ENCODE data around the gene GNAI1. TPM values are rescaled to one million over a fixed set of nuclear protein-coding genes. Genes with fewer than 3 reads are reported as not detected.

GNAI1 gene
- total and polyA plus RNA-seq, 5 donors from 2014 or later = 0.27 to 1.6 (median 1.1) TPM; not detected in 1

- Histone ChIP-seq H3K36me3 (ENCODE audit: control insufficient read depth, insufficient read depth, low read length) (no peaks in the 10 kb centered on the region), H3K27ac (ENCODE audit: insufficient read depth, low read length, poor library complexity, severe bottlenecking) (no peak overlapping the region), H3K9me3 (ENCODE audit: control insufficient read depth in 2 of 2, low read length in 2 of 2) (no peaks in the 10 kb centered on the region), H3K27me3 (ENCODE audit: control insufficient read depth, insufficient read depth, low read length) (no peaks in the 10 kb centered on the region), H3K4me3 (ENCODE audit: low read depth, low read length) (no peak overlapping the region), H3K4me1 (ENCODE audit: control insufficient read depth, insufficient read depth, low read length, poor library complexity, severe bottlenecking) (no peaks in the 10 kb centered on the region)
- Mint-ChIP-seq H3K27ac (no peak overlapping the region), H3K36me3 (no peaks in the 10 kb centered on the region), H3K9me3 (peaks cover 0 to 10% (median 2%) of the 10 kb centered on the region in 7 donors), H3K4me3 (no peak overlapping the region), H3K27me3 (no peaks in the 10 kb centered on the region), H3K4me1 (no peaks in the 10 kb centered on the region)
- DNase-seq (no peak), ATAC-seq (ENCODE audit: low read depth in 2 of 2) (no peak)
These were observed 36.9 kb upstream of the GNAI1 start for GRCh38 chr7:80097756-80098155.

DNA sequence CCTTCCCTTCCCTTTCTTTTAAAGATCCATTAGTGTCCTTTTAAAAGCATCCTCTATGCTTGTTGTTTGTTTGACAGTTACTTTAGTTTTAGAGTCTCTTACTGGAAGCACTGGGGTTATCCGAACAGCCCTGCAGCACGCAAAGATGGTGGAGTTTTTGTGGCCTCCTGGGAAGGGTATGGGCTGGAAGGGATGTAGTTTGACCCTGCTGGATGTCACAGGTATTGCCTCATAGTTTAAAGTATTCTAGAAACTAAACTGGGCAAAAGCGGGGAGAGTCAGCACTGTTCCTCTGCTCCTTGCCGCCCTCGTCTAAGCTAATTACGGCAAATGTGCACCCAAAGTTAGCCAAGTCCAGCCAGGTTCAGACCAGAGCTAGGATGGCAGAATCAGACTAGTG is 35.8 kb upstream of the GNAI1 start:
- no peak for ATAC-seq (ENCODE audit: low read depth in 2 of 2)
- H3K27me3 Mint-ChIP-seq = no peaks in the 10 kb centered on the region

DNA sequence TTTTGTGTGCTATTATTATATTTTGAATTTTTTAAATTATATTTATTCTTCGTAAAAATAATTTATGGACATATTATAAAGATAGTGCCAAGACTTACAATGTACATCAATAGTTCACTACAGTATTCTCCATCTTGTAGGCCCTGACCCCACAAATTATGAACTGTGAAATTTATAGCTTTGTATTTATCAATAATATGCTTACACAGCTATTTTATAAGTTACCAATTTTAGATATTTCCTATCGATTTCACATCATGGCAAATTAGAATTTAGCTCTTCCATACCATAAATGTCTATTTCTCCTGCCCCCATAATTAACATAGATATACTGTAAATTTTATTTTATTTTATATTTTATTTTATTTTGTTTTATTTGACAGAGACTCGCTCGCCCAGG is 34.4 kb upstream of the GNAI1 start:
- Mint-ChIP-seq H3K4me3 (no peak overlapping the region), H3K4me1 (no peaks in the 10 kb centered on the region), H3K27ac (no peak overlapping the region), H3K36me3 (no peaks in the 10 kb centered on the region), H3K27me3 (no peaks in the 10 kb centered on the region), H3K9me3 (peaks cover 0 to 5% (median 2%) of the 10 kb centered on the region in 7 donors)
- Histone ChIP-seq H3K9me3 (ENCODE audit: control insufficient read depth in 2 of 2, low read length in 2 of 2) (no peaks in the 10 kb centered on the region), H3K27me3 (ENCODE audit: control insufficient read depth, insufficient read depth, low read length) (no peaks in the 10 kb centered on the region), H3K36me3 (ENCODE audit: control insufficient read depth, insufficient read depth, low read length) (no peaks in the 10 kb centered on the region), H3K4me3 (ENCODE audit: low read depth, low read length) (no peak overlapping the region), H3K27ac (ENCODE audit: insufficient read depth, low read length, poor library complexity, severe bottlenecking) (no peak overlapping the region), H3K4me1 (ENCODE audit: control insufficient read depth, insufficient read depth, low read length, poor library complexity, severe bottlenecking) (no peaks in the 10 kb centered on the region)
- DNase-seq (no peak), ATAC-seq (ENCODE audit: low read depth in 2 of 2) (no peak)

More for the DNA sequence above, 35.8 kb upstream of the GNAI1 start:
- Histone ChIP-seq H3K27ac (ENCODE audit: insufficient read depth, low read length, poor library complexity, severe bottlenecking) (no peak overlapping the region), H3K4me3 (ENCODE audit: low read depth, low read length) (no peak overlapping the region), H3K4me1 (ENCODE audit: control insufficient read depth, insufficient read depth, low read length, poor library complexity, severe bottlenecking) (no peaks in the 10 kb centered on the region), H3K27me3 (ENCODE audit: control insufficient read depth, insufficient read depth, low read length) (no peaks in the 10 kb centered on the region), H3K9me3 (ENCODE audit: control insufficient read depth in 2 of 2, low read length in 2 of 2) (no peaks in the 10 kb centered on the region), H3K36me3 (ENCODE audit: control insufficient read depth, insufficient read depth, low read length) (no peaks in the 10 kb centered on the region)
- Mint-ChIP-seq H3K36me3 (no peaks in the 10 kb centered on the region), H3K9me3 (peaks cover 0 to 10% (median 2%) of the 10 kb centered on the region in 7 donors), H3K27ac (no peak overlapping the region), H3K4me1 (no peaks in the 10 kb centered on the region), H3K4me3 (no peak overlapping the region)
- no peak for DNase-seq

DNA sequence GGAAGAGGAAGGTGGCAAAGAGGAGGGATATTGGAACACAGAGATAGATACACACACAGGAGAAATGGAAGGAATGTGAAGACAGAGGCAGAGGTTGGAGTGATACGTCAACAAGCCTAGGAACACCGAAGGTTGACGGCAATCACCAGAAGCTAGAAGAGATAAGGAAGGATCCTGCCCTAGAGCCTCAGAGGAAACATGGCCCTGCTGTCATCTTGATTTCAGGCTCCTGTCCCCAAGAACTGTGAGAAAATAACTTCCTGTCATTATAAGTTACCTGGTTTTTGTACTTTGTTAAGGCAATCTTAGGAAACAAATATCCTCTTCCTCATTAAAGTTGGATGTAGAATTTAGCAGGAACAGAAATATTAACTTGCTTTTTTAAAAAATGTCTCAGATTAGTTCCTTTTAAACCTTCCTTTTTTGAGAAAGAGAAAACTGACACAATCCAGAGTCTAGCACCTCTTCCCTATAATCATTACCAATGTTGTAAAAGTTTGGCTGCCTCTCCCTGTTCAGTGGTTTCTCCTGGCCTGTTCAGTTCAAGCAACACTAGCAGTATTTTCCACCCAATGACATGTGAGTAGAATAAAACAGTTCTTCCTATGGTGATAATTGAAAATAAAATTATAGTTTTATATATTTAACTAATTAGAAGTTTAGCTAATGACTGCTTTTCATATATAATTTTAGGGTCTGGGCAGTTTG is 28.8 kb upstream of the GNAI1 start:
- DNase-seq (no peak), ATAC-seq (ENCODE audit: low read depth in 2 of 2) (no peak)
- no peaks in the 10 kb centered on the region for H3K4me1 ChIP-seq (ENCODE audit: control insufficient read depth, insufficient read depth, low read length, poor library complexity, severe bottlenecking)
- Mint-ChIP-seq H3K9me3 (peaks cover 0 to 8% (median 3%) of the 10 kb centered on the region in 7 donors), H3K4me1 (peaks cover 0 to 11% (median 1%) of the 10 kb centered on the region in 4 donors), H3K4me3 (no peak overlapping the region), H3K36me3 (no peaks in the 10 kb centered on the region), H3K27ac (no peak overlapping the region), H3K27me3 (no peaks in the 10 kb centered on the region)
- H3K27me3 ChIP-seq (ENCODE audit: control insufficient read depth, insufficient read depth, low read length) = no peaks in the 10 kb centered on the region
- no peak overlapping the region for H3K4me3 ChIP-seq (ENCODE audit: low read depth, low read length)
- H3K27ac ChIP-seq (ENCODE audit: insufficient read depth, low read length, poor library complexity, severe bottlenecking) = no peak overlapping the region
- no peaks in the 10 kb centered on the region for H3K9me3 ChIP-seq (ENCODE audit: control insufficient read depth in 2 of 2, low read length in 2 of 2)
- H3K36me3 ChIP-seq (ENCODE audit: control insufficient read depth, insufficient read depth, low read length) = no peaks in the 10 kb centered on the region

GRCh38 chr7:80106498-80107113 is 28.0 kb upstream of the GNAI1 start:
- H3K36me3 ChIP-seq (ENCODE audit: control insufficient read depth, insufficient read depth, low read length) = no peaks in the 10 kb centered on the region
- Mint-ChIP-seq H3K4me3 (peak overlapping the region in 1 of 4 donors; percentile 44), H3K27me3 (no peaks in the 10 kb centered on the region), H3K9me3 (peaks cover 0 to 10% (median 3%) of the 10 kb centered on the region in 7 donors), H3K36me3 (no peaks in the 10 kb centered on the region), H3K27ac (peak overlapping the region in 1 of 3 donors; percentile 5), H3K4me1 (peaks cover 0 to 11% (median 1%) of the 10 kb centered on the region in 4 donors)
- H3K9me3 ChIP-seq (ENCODE audit: control insufficient read depth in 2 of 2, low read length in 2 of 2) = no peaks in the 10 kb centered on the region
- no peaks in the 10 kb centered on the region for H3K4me1 ChIP-seq (ENCODE audit: control insufficient read depth, insufficient read depth, low read length, poor library complexity, severe bottlenecking)
- ATAC-seq (ENCODE audit: low read depth in 2 of 2) (no peak), DNase-seq (no peak)
- no peak overlapping the region for H3K27ac ChIP-seq (ENCODE audit: insufficient read depth, low read length, poor library complexity, severe bottlenecking)
- no peak overlapping the region for H3K4me3 ChIP-seq (ENCODE audit: low read depth, low read length)
- no peaks in the 10 kb centered on the region for H3K27me3 ChIP-seq (ENCODE audit: control insufficient read depth, insufficient read depth, low read length)

GRCh38 chr7:80107278-80107677 is 27.4 kb upstream of the GNAI1 start:
- H3K4me1 ChIP-seq (ENCODE audit: control insufficient read depth, insufficient read depth, low read length, poor library complexity, severe bottlenecking) = no peaks in the 10 kb centered on the region
- H3K4me3 ChIP-seq (ENCODE audit: low read depth, low read length) = no peak overlapping the region
- H3K4me3 Mint-ChIP-seq = no peak overlapping the region
- no peaks in the 10 kb centered on the region for H3K9me3 ChIP-seq (ENCODE audit: control insufficient read depth in 2 of 2, low read length in 2 of 2)
- DNase-seq (peak in 1 of 3 donors; percentile 5), ATAC-seq (ENCODE audit: low read depth in 2 of 2) (no peak)
- H3K36me3 ChIP-seq (ENCODE audit: control insufficient read depth, insufficient read depth, low read length) = no peaks in the 10 kb centered on the region
- peaks cover 0 to 11% (median 1%) of the 10 kb centered on the region in 4 donors for H3K4me1 Mint-ChIP-seq
- peaks cover 0 to 10% (median 3%) of the 10 kb centered on the region in 7 donors for H3K9me3 Mint-ChIP-seq
- H3K27me3 Mint-ChIP-seq = no peaks in the 10 kb centered on the region
- H3K27ac Mint-ChIP-seq = no peak overlapping the region
- no peaks in the 10 kb centered on the region for H3K36me3 Mint-ChIP-seq
- H3K27ac ChIP-seq (ENCODE audit: insufficient read depth, low read length, poor library complexity, severe bottlenecking) = no peak overlapping the region
- H3K27me3 ChIP-seq (ENCODE audit: control insufficient read depth, insufficient read depth, low read length) = no peaks in the 10 kb centered on the region

DNA sequence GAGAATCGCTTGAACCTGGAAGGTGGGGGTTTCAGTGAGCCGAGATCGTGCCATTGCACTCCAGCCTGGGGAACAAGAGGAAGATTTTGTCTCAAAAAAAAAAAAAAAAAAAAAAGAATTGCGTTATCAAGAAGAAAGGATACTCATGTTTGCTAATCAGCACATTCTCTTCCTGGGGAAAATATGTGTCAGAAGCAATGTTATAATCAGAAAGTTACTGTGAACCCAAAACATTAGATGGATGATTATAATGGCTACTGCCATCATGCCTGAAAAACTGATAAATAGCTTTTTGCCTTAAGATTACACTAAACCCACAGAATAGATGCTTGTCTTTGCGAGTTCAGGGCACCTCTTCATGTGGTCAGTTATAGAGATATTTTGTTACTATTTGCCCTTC is 24.3 kb upstream of the GNAI1 start:
- no peaks in the 10 kb centered on the region for H3K36me3 ChIP-seq (ENCODE audit: control insufficient read depth, insufficient read depth, low read length)
- no peaks in the 10 kb centered on the region for H3K27me3 ChIP-seq (ENCODE audit: control insufficient read depth, insufficient read depth, low read length)
- Mint-ChIP-seq H3K27me3 (no peaks in the 10 kb centered on the region), H3K27ac (no peak overlapping the region), H3K36me3 (no peaks in the 10 kb centered on the region), H3K4me3 (no peak overlapping the region), H3K4me1 (peaks cover 0 to 11% (median 1%) of the 10 kb centered on the region in 4 donors), H3K9me3 (peaks cover 0 to 8% (median 2%) of the 10 kb centered on the region in 7 donors)
- no peaks in the 10 kb centered on the region for H3K9me3 ChIP-seq (ENCODE audit: control insufficient read depth in 2 of 2, low read length in 2 of 2)
- DNase-seq (no peak), ATAC-seq (ENCODE audit: low read depth in 2 of 2) (no peak)
- no peak overlapping the region for H3K4me3 ChIP-seq (ENCODE audit: low read depth, low read length)
- no peak overlapping the region for H3K27ac ChIP-seq (ENCODE audit: insufficient read depth, low read length, poor library complexity, severe bottlenecking)
- H3K4me1 ChIP-seq (ENCODE audit: control insufficient read depth, insufficient read depth, low read length, poor library complexity, severe bottlenecking) = no peaks in the 10 kb centered on the region

DNA sequence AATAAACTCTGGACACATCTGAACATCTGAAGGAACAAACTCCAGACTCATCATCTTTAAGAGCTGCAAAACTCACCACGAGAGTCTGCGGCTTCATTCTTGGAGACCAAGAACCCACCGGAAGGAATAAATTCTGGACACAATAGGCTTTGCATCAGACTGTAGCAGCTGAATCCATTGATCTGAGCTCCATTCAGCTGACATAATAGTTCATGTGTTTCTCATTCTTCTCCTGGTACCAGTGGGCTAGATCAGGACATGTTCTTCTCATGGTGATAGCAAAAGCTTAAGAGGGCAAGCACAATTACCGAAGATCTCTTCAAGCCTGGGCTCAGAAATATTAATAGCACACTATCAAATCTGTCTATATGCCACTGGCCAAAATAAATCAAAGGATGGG is 20.5 kb upstream of the GNAI1 start:
- Histone ChIP-seq H3K36me3 (ENCODE audit: control insufficient read depth, insufficient read depth, low read length) (no peaks in the 10 kb centered on the region), H3K27me3 (ENCODE audit: control insufficient read depth, insufficient read depth, low read length) (no peaks in the 10 kb centered on the region), H3K9me3 (ENCODE audit: control insufficient read depth in 2 of 2, low read length in 2 of 2) (no peaks in the 10 kb centered on the region), H3K27ac (ENCODE audit: insufficient read depth, low read length, poor library complexity, severe bottlenecking) (no peak overlapping the region), H3K4me3 (ENCODE audit: low read depth, low read length) (no peak overlapping the region), H3K4me1 (ENCODE audit: control insufficient read depth, insufficient read depth, low read length, poor library complexity, severe bottlenecking) (no peaks in the 10 kb centered on the region)
- Mint-ChIP-seq H3K4me1 (no peaks in the 10 kb centered on the region), H3K9me3 (peaks cover 0 to 4% (median 0%) of the 10 kb centered on the region in 7 donors), H3K36me3 (no peaks in the 10 kb centered on the region), H3K4me3 (no peak overlapping the region), H3K27me3 (no peaks in the 10 kb centered on the region), H3K27ac (no peak overlapping the region)
- ATAC-seq (ENCODE audit: low read depth in 2 of 2) (no peak), DNase-seq (no peak)
